ENCODE measurements around the gene GRHL1. TPM values are rescaled to one million over a fixed set of nuclear protein-coding genes. Genes with fewer than 3 reads are reported as not detected.

The GRHL1 gene
- total and polyA plus RNA-seq, 8 donors: 2.4 to 7.3 (median 5.5) TPM

GRCh38 chr2:9941196-9941995, 10.1 kb upstream of the GRHL1 start:
- DNase-seq (no peak), ATAC-seq (peak; percentile 23)
- Histone ChIP-seq H3K9me3 (no peaks in the 10 kb centered on the region), H3K4me3 (no peak overlapping the region), H3K4me1 (no peaks in the 10 kb centered on the region), H3K36me3 (no peaks in the 10 kb centered on the region), H3K27me3 (peaks cover 0 to 25% of the 10 kb centered on the region in 2 donors), H3K27ac (peak overlapping the region in 1 of 2 donors; percentile 7)
- TF ChIP-seq CTCF (IDR thresholded peaks at IDR 0.05): no peak
- intact Hi-C loops (cut with DNase I): no loop called here

GRCh38 chr2:9941996-9942390, 9.5 kb upstream of the GRHL1 start:
- no peak for TF ChIP-seq CTCF (IDR thresholded peaks at IDR 0.05)
- no peaks in the 10 kb centered on the region for H3K4me1 ChIP-seq
- peaks cover 0 to 31% of the 10 kb centered on the region in 2 donors for H3K27me3 ChIP-seq
- H3K36me3 ChIP-seq: no peaks in the 10 kb centered on the region
- no peak overlapping the region for H3K27ac ChIP-seq
- ATAC-seq: no peak
- no peaks in the 10 kb centered on the region for H3K9me3 ChIP-seq
- no peak overlapping the region for H3K4me3 ChIP-seq
- no peak for DNase-seq
- intact Hi-C loops (cut with DNase I): no loop called here

- no peak overlapping the region for H3K4me3 ChIP-seq
- no peaks in the 10 kb centered on the region for H3K9me3 ChIP-seq
- ATAC-seq (peak; percentile 43), DNase-seq (no peak)
- H3K36me3 ChIP-seq: no peaks in the 10 kb centered on the region
- no peaks in the 10 kb centered on the region for H3K4me1 ChIP-seq
- peaks cover 0 to 43% of the 10 kb centered on the region in 2 donors for H3K27me3 ChIP-seq
- no peak overlapping the region for H3K27ac ChIP-seq
- no peak for TF ChIP-seq CTCF (IDR thresholded peaks at IDR 0.05)
- intact Hi-C loops (cut with DNase I): no loop called here
Observed at GRCh38 chr2:9944330-9944758, 7.1 kb upstream of the GRHL1 start.

GRCh38 chr2:9945596-9945995, 5.9 kb upstream of the GRHL1 start:
- Histone ChIP-seq H3K9me3 (no peaks in the 10 kb centered on the region), H3K27ac (no peak overlapping the region), H3K4me3 (no peak overlapping the region), H3K36me3 (no peaks in the 10 kb centered on the region), H3K4me1 (peaks cover 0 to 6% of the 10 kb centered on the region in 2 donors), H3K27me3 (peaks cover 0 to 56% of the 10 kb centered on the region in 2 donors)
- intact Hi-C loops (cut with DNase I): no loop called here
- TF ChIP-seq CTCF (IDR thresholded peaks at IDR 0.05): no peak
- no peak for ATAC-seq
- no peak for DNase-seq

GRCh38 chr2:9946076-9946475, 5.4 kb upstream of the GRHL1 start:
- no peak overlapping the region for H3K27ac ChIP-seq
- no peaks in the 10 kb centered on the region for H3K36me3 ChIP-seq
- no peak for TF ChIP-seq CTCF (IDR thresholded peaks at IDR 0.05)
- DNase-seq (no peak), ATAC-seq (no peak)
- intact Hi-C loops (cut with DNase I): no loop called here
- peaks cover 0 to 60% of the 10 kb centered on the region in 2 donors for H3K27me3 ChIP-seq
- H3K9me3 ChIP-seq: no peaks in the 10 kb centered on the region
- H3K4me1 ChIP-seq: peaks cover 0 to 11% of the 10 kb centered on the region in 2 donors
- no peak overlapping the region for H3K4me3 ChIP-seq
